HCT116 (cell line): ENCODE measurements around the gene SERAC1. TPM values are rescaled to one million over a fixed set of nuclear protein-coding genes. Genes with fewer than 3 reads are reported as not detected.

Experiments used
- ATAC-seq: fragments of 200-7000 bp; cut with Tn5 transposase; 2 replicates; pipeline ENCODE4 v1.9.1; 2020; ENCODE audit warnings: mild to moderate bottlenecking, moderate library complexity
- BruUV-seq: library from RNA; stranded (reverse); fragments of 400-500 nt; replicated peaks from 2 replicates; lab custom pipeline; 2021; lab: Mats Ljungman, UMichigan
- CTCF ChIA-PET: fragments of 300-600 bp; sonication (Branson Sonifier 250); formaldehyde crosslinking; loops from one replicate; lab custom pipeline; 2021; ENCODE audit warnings: antibody characterized with exemption; lab: Charles Lee
- POLR2A ChIA-PET: fragments of 300-600, 350-600 bp; sonication (Branson Sonifier 250); formaldehyde crosslinking; loops from one replicate; lab custom pipeline; 2021; ENCODE audit warnings: antibody characterized with exemption; lab: Charles Lee
- RAD21 ChIA-PET, 2 experiments: fragments of 300-600 bp; sonication (Branson Sonifier 250); formaldehyde crosslinking; loops; one replicate each; lab custom pipeline; 2023; ENCODE audit warnings: low total read pairs in 2 of 2; ENCODE audit not compliant: uncharacterized antibody in 2 of 2, unreplicated experiment in 2 of 2, low non-redundant PET in 1 of 2; lab: Charles Lee
- DNase-seq: peaks from one replicate; pipeline ENCODE4 v3.0.0-alpha.2; 2010; ENCODE audit warnings: low read depth, low spot score
- H2AFZ ChIP-seq: fragments of 200-600 bp; shearing (Covaris generic), sonication (generic); 2 replicates; pipeline ENCODE4 v1.6.1; 2017; ENCODE audit warnings: low read depth, mixed run types, mixed read lengths, antibody characterized with exemption, low read length; ENCODE audit not compliant: poor library complexity, severe bottlenecking
- H3K27ac ChIP-seq: 2 replicates; pipeline ENCODE4 v1.5.1; 2012; ENCODE audit warnings: low read depth, low read length
- H3K27me3 ChIP-seq: fragments of 200-600 bp; sonication (generic); 2 replicates; pipeline ENCODE4 v1.6.1; 2016; ENCODE audit warnings: mixed run types, low read length, mixed read lengths; ENCODE audit not compliant: insufficient read depth
- H3K36me3 ChIP-seq, 2 experiments: fragments of 200-500 bp in 1 of 2; fragments of 200-600 bp in 1 of 2; sonication (Bioruptor generic) in 1 of 2; sonication (generic) in 1 of 2; 2 replicates each; pipeline versions ENCODE4 v1.5.1 to v1.6.1; 2014 to 2016; ENCODE audit warnings: low read length in 2 of 2, inconsistent platforms in 1 of 2, mixed read lengths in 1 of 2, mixed run types in 1 of 2; ENCODE audit not compliant: insufficient read depth in 2 of 2, control insufficient read depth in 1 of 2
- H3K4me1 ChIP-seq, 2 experiments: fragments of 200-600 bp in 1 of 2; sonication (generic) in 1 of 2; 2 replicates each; pipeline versions ENCODE4 v1.5.1 to v1.6.1; 2012 to 2017; ENCODE audit warnings: low read length in 2 of 2, inconsistent platforms in 1 of 2, mild to moderate bottlenecking in 1 of 2, mixed read lengths in 1 of 2, mixed run types in 1 of 2, moderate library complexity in 1 of 2; ENCODE audit not compliant: insufficient read depth in 2 of 2, control insufficient read depth in 1 of 2
- H3K4me2 ChIP-seq: fragments of 200-600 bp; sonication (generic); 2 replicates; pipeline ENCODE4 v1.6.1; 2017; ENCODE audit warnings: mixed run types, low read length, mixed read lengths
- H3K4me3 ChIP-seq, 2 experiments: fragments of 200-600 bp in 1 of 2; sonication (generic) in 1 of 2; replicated peaks in 1 of 2; 2 replicates each; pipeline ENCODE4 v1.5.1; 2011 to 2016; ENCODE audit warnings: low read length in 2 of 2, control low read depth in 1 of 2, low read depth in 1 of 2, mild to moderate bottlenecking in 1 of 2, mixed read lengths in 1 of 2, mixed run types in 1 of 2
- H3K79me2 ChIP-seq: fragments of 200-600 bp; sonication (generic); 2 replicates; pipeline ENCODE4 v1.6.1; 2017; ENCODE audit warnings: mild to moderate bottlenecking, mixed run types, low read length, moderate library complexity, mixed read lengths; ENCODE audit not compliant: insufficient read depth
- H3K9ac ChIP-seq: fragments of 200-600 bp; sonication (generic); 2 replicates; pipeline ENCODE4 v1.6.1; 2016; ENCODE audit warnings: low read length, mixed read lengths
- H3K9me2 ChIP-seq: fragments of 200-600 bp; sonication (generic), shearing (Covaris generic); 2 replicates; pipeline ENCODE4 v1.6.1; 2017; ENCODE audit warnings: mixed run types, mild to moderate bottlenecking, moderate library complexity; ENCODE audit not compliant: insufficient read depth
- H3K9me3 ChIP-seq, 2 experiments: fragments of 200-500 bp in 1 of 2; fragments of 200-600 bp in 1 of 2; sonication (Bioruptor generic) in 1 of 2; sonication (generic) in 1 of 2; 2 replicates each; pipeline ENCODE4 v1.6.1; 2014 to 2017; ENCODE audit warnings: low read length in 2 of 2, mixed read lengths in 2 of 2, inconsistent platforms in 1 of 2, low read depth in 1 of 2, mild to moderate bottlenecking in 1 of 2, mixed run types in 1 of 2, moderate library complexity in 1 of 2; ENCODE audit not compliant: control insufficient read depth in 1 of 2, insufficient read depth in 1 of 2
- H4K20me1 ChIP-seq: fragments of 200-600 bp; sonication (generic), shearing (Covaris generic); 2 replicates; pipeline ENCODE4 v1.6.1; 2017; ENCODE audit warnings: mixed run types, mild to moderate bottlenecking, moderate library complexity; ENCODE audit not compliant: insufficient read depth
- CEBPB ChIP-seq: IDR thresholded peaks from 2 replicates; pipeline ENCODE4 v1.6.1; 2012; ENCODE audit warnings: low read depth
- EGR1 ChIP-seq: IDR thresholded peaks from 2 replicates; pipeline ENCODE4 v1.6.1; 2012; ENCODE audit warnings: low read depth
- EZH2phosphoT487 ChIP-seq: fragments of 200-600 bp; IDR thresholded peaks from 2 replicates; pipeline ENCODE4 v1.6.1; 2018; ENCODE audit warnings: antibody characterized with exemption, borderline replicate concordance
- FOSL1 ChIP-seq: IDR thresholded peaks from 2 replicates; pipeline ENCODE4 v1.6.1; 2012; ENCODE audit warnings: low read depth
- REST ChIP-seq: IDR thresholded peaks from 2 replicates; pipeline ENCODE4 v1.6.1; 2012; ENCODE audit warnings: low read depth
- TCF7L2 ChIP-seq: IDR thresholded peaks from 2 replicates; pipeline ENCODE4 v1.7.0; 2011; ENCODE audit warnings: borderline replicate concordance, inconsistent platforms; ENCODE audit not compliant: insufficient read depth, insufficient read length; ENCODE audit errors: extremely low read depth
- YY1 ChIP-seq: IDR thresholded peaks from 2 replicates; pipeline ENCODE4 v1.6.1; 2011; ENCODE audit warnings: low read length, low read depth, moderate library complexity, mild to moderate bottlenecking; ENCODE audit not compliant: insufficient replicate concordance; ENCODE audit errors: extremely low read depth
- ZBTB33 ChIP-seq: IDR thresholded peaks from 2 replicates; pipeline ENCODE4 v1.6.1; 2011; ENCODE audit warnings: mild to moderate bottlenecking, low read length, moderate library complexity; ENCODE audit not compliant: insufficient replicate concordance; ENCODE audit errors: extremely low read depth
- ZFX ChIP-seq: fragments of 450-650 bp; IDR thresholded peaks from 2 replicates; pipeline ENCODE4 v1.6.1; 2017
- ZNF274 ChIP-seq: fragments of 200-500 bp; sonication (Bioruptor generic); IDR thresholded peaks from 2 replicates; pipeline ENCODE4 v1.6.1; 2014; ENCODE audit warnings: mild to moderate bottlenecking, low read depth, low read length, inconsistent platforms
- intact Hi-C: fragments of 100-400 bp; cut with micrococcal nuclease; formaldehyde crosslinking; loops from 2 replicates; pipeline ENCODE4 v1.10.0; 2022
- total RNA-seq: library from RNA; stranded (reverse); gene quantifications from one replicate; pipeline ENCODE4 v1.2.1, GENCODE V29; 2021; ENCODE audit not compliant: unreplicated experiment

Gene SERAC1
- total RNA-seq, 1 experiment from 2014 or later: 7.6 TPM

GRCh38 chr6:158095671-158096070 is 72.4 kb downstream of the SERAC1 start (continued):
- no peak for TF ChIP-seq ZBTB33
- no peak for TF ChIP-seq REST
- no peak for TF ChIP-seq FOSL1
- no peak for TF ChIP-seq ZNF274
- TF ChIP-seq EZH2phosphoT487: no peak
- TF ChIP-seq CEBPB: no peak
- no peak for TF ChIP-seq ZFX
- TF ChIP-seq, all 23 proteins: peak for 0

- no peak overlapping the region for H3K27ac ChIP-seq
- ATAC-seq (no peak), DNase-seq (no peak)
- H3K9me2 ChIP-seq: no peaks in the 10 kb centered on the region
- H3K4me3 ChIP-seq: no peak overlapping the region
- H3K79me2 ChIP-seq: no peaks in the 10 kb centered on the region
- no peaks in the 10 kb centered on the region for H4K20me1 ChIP-seq
- intact Hi-C loops: no loop called here
- ChIA-PET POLR2A (no interaction called here), CTCF (no interaction called here), RAD21 (no interaction called here)
- no peak overlapping the region for H3K4me2 ChIP-seq
- H3K9me3 ChIP-seq: no peaks in the 10 kb centered on the region
- BruUV-seq: no TSS peak
- H2AFZ ChIP-seq: no peak overlapping the region
- peaks cover 14 to 31% of the 10 kb centered on the region in 2 experiments for H3K36me3 ChIP-seq
- TF ChIP-seq YY1: no peak
- TF ChIP-seq TCF7L2: no peak
- TF ChIP-seq EGR1: no peak
- TF ChIP-seq REST: no peak
- no peaks in the 10 kb centered on the region for H3K4me1 ChIP-seq
- no peak overlapping the region for H3K9ac ChIP-seq
- no peaks in the 10 kb centered on the region for H3K27me3 ChIP-seq
Measured at GRCh38 chr6:158095031-158095430, 73.0 kb downstream of the SERAC1 start.
